Liver (tissue), 9 donors: ENCODE results near the gene HAO2. TPM values are rescaled to one million over a fixed set of nuclear protein-coding genes. Genes with fewer than 3 reads are reported as not detected.

Experiments used
- DNase-seq: peaks from one replicate; pipeline ENCODE4 v3.0.0-alpha.2; 2017; ENCODE audit warnings: low spot score
- H3K27ac ChIP-seq, 2 donors: one replicate each; pipeline ENCODE4 v1.7.0; 2013; ENCODE audit warnings: inconsistent platforms in 2 of 2, low read length in 2 of 2, control low read depth in 1 of 2, low read depth in 1 of 2, mild to moderate bottlenecking in 1 of 2
- H3K27me3 ChIP-seq, 4 donors: one replicate each; pipeline versions ENCODE4 v1.6.1 to v1.7.0; 2013; ENCODE audit warnings: low read length in 3 of 4, inconsistent platforms in 1 of 4, mild to moderate bottlenecking in 1 of 4, moderate library complexity in 1 of 4; ENCODE audit not compliant: control insufficient read depth in 4 of 4, insufficient read depth in 4 of 4
- H3K36me3 ChIP-seq, 4 donors: one replicate each; pipeline versions ENCODE4 v1.6.1 to v1.7.0; 2013; ENCODE audit warnings: low read length in 3 of 4, mild to moderate bottlenecking in 3 of 4, low read depth in 1 of 4, moderate library complexity in 1 of 4; ENCODE audit not compliant: control insufficient read depth in 4 of 4, insufficient read depth in 3 of 4
- H3K4me1 ChIP-seq, 4 donors: one replicate each; pipeline versions ENCODE4 v1.6.1 to v1.7.0; 2013; ENCODE audit warnings: low read length in 3 of 4, mild to moderate bottlenecking in 3 of 4, moderate library complexity in 1 of 4; ENCODE audit not compliant: control insufficient read depth in 4 of 4, insufficient read depth in 4 of 4
- H3K4me3 ChIP-seq, 3 donors: one replicate each; pipeline versions ENCODE4 v1.6.1 to v1.7.0; 2013; ENCODE audit warnings: low read length in 3 of 3, control low read depth in 1 of 3, low read depth in 1 of 3, mild to moderate bottlenecking in 1 of 3
- H3K9ac ChIP-seq, 2 donors: one replicate each; pipeline ENCODE4 v1.7.0; 2013; ENCODE audit warnings: low read length in 2 of 2, mild to moderate bottlenecking in 2 of 2, moderate library complexity in 2 of 2, control low read depth in 1 of 2, low read depth in 1 of 2
- H3K9me3 ChIP-seq, 4 donors: one replicate each; pipeline versions ENCODE4 v1.6.1 to v1.7.0; 2013; ENCODE audit warnings: low read length in 3 of 4; ENCODE audit not compliant: control insufficient read depth in 4 of 4
- ATF3 ChIP-seq: IDR thresholded peaks from 2 replicates; pipeline ENCODE4 v1.6.1; 2016; ENCODE audit warnings: antibody characterized with exemption
- EGR1 ChIP-seq, 2 donors: IDR thresholded peaks; 2 replicates each; pipeline ENCODE4 v1.6.1; 2016 to 2018; ENCODE audit warnings: antibody characterized with exemption in 2 of 2, low read depth in 2 of 2
- GABPA ChIP-seq, 2 donors: IDR thresholded peaks in 1 of 2; conservative IDR thresholded peaks in 1 of 2; 2 replicates each; pipeline ENCODE4 v1.6.1; 2016; ENCODE audit warnings: antibody characterized with exemption in 2 of 2, mild to moderate bottlenecking in 1 of 2, moderate library complexity in 1 of 2
- HNF4G ChIP-seq: IDR thresholded peaks from 2 replicates; pipeline ENCODE4 v1.6.1; 2016; ENCODE audit warnings: antibody characterized with exemption
- JUND ChIP-seq, 2 donors: IDR thresholded peaks; 2 replicates each; pipeline ENCODE4 v1.6.1; 2016; ENCODE audit warnings: antibody characterized with exemption in 2 of 2
- NR2F2 ChIP-seq: IDR thresholded peaks from 2 replicates; pipeline ENCODE4 v1.6.1; 2016; ENCODE audit warnings: antibody characterized with exemption
- RAD21 ChIP-seq, 2 donors: IDR thresholded peaks; 2 replicates each; pipeline ENCODE4 v1.6.1; 2016; ENCODE audit warnings: antibody characterized with exemption in 2 of 2, mild to moderate bottlenecking in 2 of 2
- RXRA ChIP-seq, 2 donors: IDR thresholded peaks; 2 replicates each; pipeline ENCODE4 v1.6.1; 2017 to 2018; ENCODE audit warnings: antibody characterized with exemption in 2 of 2, mild to moderate bottlenecking in 1 of 2
- TAF1 ChIP-seq: conservative IDR thresholded peaks from 2 replicates; pipeline ENCODE4 v1.6.1; 2016; ENCODE audit warnings: antibody characterized with exemption, mild to moderate bottlenecking
- ZBTB33 ChIP-seq: IDR thresholded peaks from 2 replicates; pipeline ENCODE4 v1.6.1; 2016; ENCODE audit warnings: antibody characterized with exemption
- WGBS: extraction: QIAGEN DNeasy Blood & Tissue Kit; methylation state at CpG from one replicate; pipeline ENCODE4 v1.1.7; 2013; 5-methylcytosine and 5-hydroxymethylcytosine counted together
- polyA plus RNA-seq, 2 donors: library from polyadenylated mRNA; stranded (reverse) in 1 of 2; unstranded in 1 of 2; fragments of 200-250 nt in 1 of 2; fragments of >200 nt in 1 of 2; fragmentation: Nextera tagmentation in 1 of 2; extraction: Ambion mirVana in 1 of 2; gene quantifications; one replicate each; pipeline versions ENCODE4 v1.2.1 to v1.2.3, GENCODE V29; 2013 to 2015
- total RNA-seq, 2 donors: library from RNA; depleted of rRNA; stranded (reverse); fragments of >200 nt; gene quantifications; one replicate each; pipeline ENCODE4 v1.2.3, GENCODE V29; 2014
- TF ChIP-seq, protein P1 (sequence below): IDR thresholded peaks from 2 replicates; pipeline ENCODE4 v1.6.1; 2016; ENCODE audit warnings: antibody characterized with exemption, mild to moderate bottlenecking
- TF ChIP-seq, protein P2 (sequence below): IDR thresholded peaks from 2 replicates; pipeline ENCODE4 v1.6.1; 2016; ENCODE audit warnings: antibody characterized with exemption
- donor health status: healthy.
- donor health status: healthy.
- donor health status: healthy.
- donor health status: healthy.
- donor health status: healthy.

Gene HAO2
- total and polyA plus RNA-seq, 4 donors: 8.2 to 377 (median 150) TPM

- Histone ChIP-seq H3K27ac (no peak overlapping the region), H3K9ac (no peak overlapping the region), H3K27me3 (no peaks in the 10 kb centered on the region), H3K36me3 (no peaks in the 10 kb centered on the region), H3K9me3 (no peaks in the 10 kb centered on the region), H3K4me1 (peaks cover 2 to 49% (median 44%) of the 10 kb centered on the region in 4 donors), H3K4me3 (no peak overlapping the region)
- DNase-seq: no peak
- TF ChIP-seq, protein P1, sequence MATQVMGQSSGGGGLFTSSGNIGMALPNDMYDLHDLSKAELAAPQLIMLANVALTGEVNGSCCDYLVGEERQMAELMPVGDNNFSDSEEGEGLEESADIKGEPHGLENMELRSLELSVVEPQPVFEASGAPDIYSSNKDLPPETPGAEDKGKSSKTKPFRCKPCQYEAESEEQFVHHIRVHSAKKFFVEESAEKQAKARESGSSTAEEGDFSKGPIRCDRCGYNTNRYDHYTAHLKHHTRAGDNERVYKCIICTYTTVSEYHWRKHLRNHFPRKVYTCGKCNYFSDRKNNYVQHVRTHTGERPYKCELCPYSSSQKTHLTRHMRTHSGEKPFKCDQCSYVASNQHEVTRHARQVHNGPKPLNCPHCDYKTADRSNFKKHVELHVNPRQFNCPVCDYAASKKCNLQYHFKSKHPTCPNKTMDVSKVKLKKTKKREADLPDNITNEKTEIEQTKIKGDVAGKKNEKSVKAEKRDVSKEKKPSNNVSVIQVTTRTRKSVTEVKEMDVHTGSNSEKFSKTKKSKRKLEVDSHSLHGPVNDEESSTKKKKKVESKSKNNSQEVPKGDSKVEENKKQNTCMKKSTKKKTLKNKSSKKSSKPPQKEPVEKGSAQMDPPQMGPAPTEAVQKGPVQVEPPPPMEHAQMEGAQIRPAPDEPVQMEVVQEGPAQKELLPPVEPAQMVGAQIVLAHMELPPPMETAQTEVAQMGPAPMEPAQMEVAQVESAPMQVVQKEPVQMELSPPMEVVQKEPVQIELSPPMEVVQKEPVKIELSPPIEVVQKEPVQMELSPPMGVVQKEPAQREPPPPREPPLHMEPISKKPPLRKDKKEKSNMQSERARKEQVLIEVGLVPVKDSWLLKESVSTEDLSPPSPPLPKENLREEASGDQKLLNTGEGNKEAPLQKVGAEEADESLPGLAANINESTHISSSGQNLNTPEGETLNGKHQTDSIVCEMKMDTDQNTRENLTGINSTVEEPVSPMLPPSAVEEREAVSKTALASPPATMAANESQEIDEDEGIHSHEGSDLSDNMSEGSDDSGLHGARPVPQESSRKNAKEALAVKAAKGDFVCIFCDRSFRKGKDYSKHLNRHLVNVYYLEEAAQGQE: no peak
- no peak for TF ChIP-seq EGR1 (IDR thresholded peaks at IDR 0.05; ENCODE audit: low read depth in 2 of 2)
- TF ChIP-seq TAF1: no peak
- no peak for TF ChIP-seq JUND (IDR thresholded peaks at IDR 0.05)
- WGBS: 92% methylated on average over 1 of the region's 1 CpG
Measured at GRCh38 chr1:119331915-119332314, 36.7 kb upstream of the HAO2 start.

DNA sequence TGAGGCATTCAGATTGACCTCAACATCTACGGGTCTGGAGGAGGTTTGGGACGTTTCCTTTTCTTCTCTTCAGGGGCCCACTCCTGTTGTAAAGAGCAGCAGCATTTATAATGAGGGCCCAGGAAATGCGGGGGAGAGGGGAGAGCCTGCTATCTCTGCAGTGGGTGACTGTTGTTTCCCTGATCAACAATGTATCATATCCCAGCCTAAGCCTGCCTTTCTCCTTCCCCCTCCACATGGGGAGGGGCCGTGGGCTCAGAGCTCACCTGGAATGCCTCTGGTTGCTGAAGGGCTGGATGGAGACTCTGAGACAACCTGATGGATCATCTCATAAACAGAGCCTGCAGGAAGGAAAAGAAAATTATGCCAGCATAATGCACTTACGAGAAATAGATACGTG lies 36.0 kb upstream of the HAO2 start:
- Histone ChIP-seq H3K4me1 (peaks cover 2 to 46% (median 41%) of the 10 kb centered on the region in 4 donors), H3K27ac (no peak overlapping the region), H3K9me3 (no peaks in the 10 kb centered on the region), H3K36me3 (no peaks in the 10 kb centered on the region), H3K4me3 (no peak overlapping the region), H3K27me3 (no peaks in the 10 kb centered on the region), H3K9ac (no peak overlapping the region)
- TF ChIP-seq, protein P1: no peak
- TF ChIP-seq RXRA (IDR thresholded peaks at IDR 0.05): no peak
- no peak for TF ChIP-seq ATF3
- no peak for TF ChIP-seq RAD21 (IDR thresholded peaks at IDR 0.05)
- no peak for TF ChIP-seq HNF4G
- TF ChIP-seq TAF1: no peak
- TF ChIP-seq ZBTB33: no peak
- no peak for TF ChIP-seq NR2F2
- TF ChIP-seq GABPA (IDR thresholded peaks at IDR 0.05 in 1 of 2, conservative IDR thresholded peaks at IDR 0.05 in 1 of 2): no peak
- TF ChIP-seq, protein P2, sequence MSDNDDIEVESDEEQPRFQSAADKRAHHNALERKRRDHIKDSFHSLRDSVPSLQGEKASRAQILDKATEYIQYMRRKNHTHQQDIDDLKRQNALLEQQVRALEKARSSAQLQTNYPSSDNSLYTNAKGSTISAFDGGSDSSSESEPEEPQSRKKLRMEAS: no peak
- 91% methylated on average over 6 of the region's 6 CpGs for whole genome bisulfite sequencing
- no peak for DNase-seq
